Cardiac muscle cell (in vitro differentiated cells and primary cell): ENCODE results near the gene LZTS3. TPM values are rescaled to one million over a fixed set of nuclear protein-coding genes. Genes with fewer than 3 reads are reported as not detected.

Source experiments
- DNase-seq, 2 donors: peaks; one replicate each; pipeline versions ENCODE4 v3.0.0 to v3.0.0-alpha.2; 2010 to 2017; ENCODE audit warnings: low read depth in 1 of 2, low spot score in 1 of 2
- H3K27ac ChIP-seq: fragments of 200-600 bp; sonication (generic); 2 replicates; pipeline ENCODE4 v1.5.1; 2016
- H3K27me3 ChIP-seq: fragments of 200-600 bp; sonication (generic); 2 replicates; pipeline ENCODE4 v1.6.0; 2016; ENCODE audit warnings: control low read depth
- H3K36me3 ChIP-seq: fragments of 200-600 bp; sonication (generic); 2 replicates; pipeline ENCODE4 v1.5.1; 2016; ENCODE audit warnings: control low read depth
- H3K4me1 ChIP-seq: fragments of 200-600 bp; sonication (generic); 2 replicates; pipeline ENCODE4 v1.8.1; 2017; ENCODE audit warnings: low read depth, mild to moderate bottlenecking, mixed run types
- H3K4me3 ChIP-seq: fragments of 200-600 bp; sonication (generic); 2 replicates; pipeline ENCODE4 v1.5.1; 2016; ENCODE audit warnings: mild to moderate bottlenecking
- H3K9me3 ChIP-seq: fragments of 200-600 bp; sonication (generic); 2 replicates; pipeline ENCODE4 v1.5.1; 2017; ENCODE audit warnings: low read depth, mild to moderate bottlenecking, control low read depth
- CTCF ChIP-seq: IDR thresholded peaks from 2 replicates; pipeline ENCODE4 v1.5.1; 2012; ENCODE audit warnings: low read depth, mild to moderate bottlenecking, low read length
- polyA plus RNA-seq: library from polyadenylated mRNA; unstranded; fragments of >200 nt; fragmentation: Nextera tagmentation; extraction: Ambion mirVana; gene quantifications from 2 replicates; pipeline ENCODE4 v1.2.1, GENCODE V29; 2016
- total RNA-seq: library from RNA; depleted of rRNA; stranded (reverse); fragments of >200 nt; gene quantifications from 2 replicates; pipeline ENCODE4 v1.2.3, GENCODE V29; 2016

Gene LZTS3
- total and polyA plus RNA-seq, 2 experiments from 2014 or later = 15.7 to 30.9 TPM

- peak; percentile 68 to 69 for DNase-seq
- peak; percentile 78 for TF ChIP-seq CTCF
- no peak overlapping the region for H3K27ac ChIP-seq
- H3K27me3 ChIP-seq = no peaks in the 10 kb centered on the region
- H3K9me3 ChIP-seq = no peaks in the 10 kb centered on the region
- H3K4me3 ChIP-seq = no peak overlapping the region
- no peaks in the 10 kb centered on the region for H3K4me1 ChIP-seq
- no peaks in the 10 kb centered on the region for H3K36me3 ChIP-seq
Observed at GRCh38 chr20:3115190-3116107, 57.9 kb downstream of the LZTS3 start.

Other genes with a start within 250 kb of the LZTS3 start
- gene GNRH2, start 129.9 kb downstream of the LZTS3 start, total RNA-seq = 5.3 TPM in 1 of 2 replicates, not detected in the other
- gene GNRH2, start 129.9 kb downstream of the LZTS3 start, polyA plus RNA-seq = 0.24 TPM in 1 of 2 replicates, not detected in the other
- 129 and 133 TPM in 2 replicates for gene MRPS26, start 127.5 kb downstream of the LZTS3 start, total RNA-seq
- 159 and 164 TPM in 2 replicates for gene MRPS26, start 127.5 kb downstream of the LZTS3 start, polyA plus RNA-seq
- gene OXT, start 101.9 kb downstream of the LZTS3 start, total RNA-seq = not detected in 2 replicates
- not detected in 2 replicates for gene OXT, start 101.9 kb downstream of the LZTS3 start, polyA plus RNA-seq
- gene AVP, start 88.8 kb downstream of the LZTS3 start, total RNA-seq = not detected in 2 replicates
- not detected in 2 replicates for gene AVP, start 88.8 kb downstream of the LZTS3 start, polyA plus RNA-seq
- 9.5 and 14.6 TPM in 2 replicates for gene FASTKD5, start 13.7 kb downstream of the LZTS3 start, total RNA-seq
- 12.3 and 21.4 TPM in 2 replicates for gene FASTKD5, start 13.7 kb downstream of the LZTS3 start, polyA plus RNA-seq
- 7.7 and 11.0 TPM in 2 replicates for gene UBOX5, start 13.7 kb downstream of the LZTS3 start, total RNA-seq
- gene UBOX5, start 13.7 kb downstream of the LZTS3 start, polyA plus RNA-seq = 8.0 and 12.1 TPM in 2 replicates
- 57.6 and 107 TPM in 2 replicates for gene DDRGK1, start 31.1 kb upstream of the LZTS3 start, total RNA-seq
- gene DDRGK1, start 31.1 kb upstream of the LZTS3 start, polyA plus RNA-seq = 48.1 and 81.6 TPM in 2 replicates
- gene ITPA, start 35.9 kb upstream of the LZTS3 start, total RNA-seq = 33.8 and 56.5 TPM in 2 replicates
- gene ITPA, start 35.9 kb upstream of the LZTS3 start, polyA plus RNA-seq = 54.5 and 74.1 TPM in 2 replicates
- gene SLC4A11, start 65.6 kb upstream of the LZTS3 start, total RNA-seq = 0.11 and 0.12 TPM in 2 replicates
- gene SLC4A11, start 65.6 kb upstream of the LZTS3 start, polyA plus RNA-seq = 0.54 TPM in 1 of 2 replicates, not detected in the other
- 14.1 and 16.9 TPM in 2 replicates for gene DNAAF9, start 234.1 kb upstream of the LZTS3 start, total RNA-seq
- 11.6 and 11.8 TPM in 2 replicates for gene DNAAF9, start 234.1 kb upstream of the LZTS3 start, polyA plus RNA-seq